Smooth muscle cell (in vitro differentiated cells): ENCODE results near the gene COL9A1. TPM values are rescaled to one million over a fixed set of nuclear protein-coding genes. Genes with fewer than 3 reads are reported as not detected.

ENCODE experiments used
- DNase-seq: peaks from one replicate; lab custom pipeline; 2025; ENCODE audit not compliant: unreplicated experiment; lab: John Stamatoyannopoulos, UW
- H2AFZ ChIP-seq: fragments of 200-600 bp; sonication (generic); 2 replicates; pipeline ENCODE4 v1.6.0; 2016; ENCODE audit warnings: antibody characterized with exemption, low read depth, mild to moderate bottlenecking
- H3F3A ChIP-seq: fragments of 200-600 bp; sonication (generic); 2 replicates; pipeline ENCODE4 v1.6.0; 2017; ENCODE audit warnings: antibody characterized with exemption, low read depth
- H3K27ac ChIP-seq: fragments of 200-600 bp; sonication (generic); 2 replicates; pipeline ENCODE4 v1.5.1; 2016; ENCODE audit warnings: low read depth, mild to moderate bottlenecking
- H3K27me3 ChIP-seq: fragments of 200-600 bp; sonication (generic); 2 replicates; pipeline ENCODE4 v1.6.1; 2016; ENCODE audit warnings: low read depth, mild to moderate bottlenecking
- H3K36me3 ChIP-seq: fragments of 200-600 bp; sonication (generic); 2 replicates; pipeline ENCODE4 v1.5.1; 2016; ENCODE audit warnings: low read depth
- H3K4me1 ChIP-seq: fragments of 200-600 bp; sonication (generic); 2 replicates; pipeline ENCODE4 v1.5.1; 2016; ENCODE audit warnings: low read depth
- H3K4me2 ChIP-seq: fragments of 200-600 bp; sonication (generic); 2 replicates; pipeline ENCODE4 v1.6.0; 2016; ENCODE audit warnings: mild to moderate bottlenecking
- H3K4me3 ChIP-seq: fragments of 200-600 bp; sonication (generic); 2 replicates; pipeline ENCODE4 v1.5.1; 2016; ENCODE audit warnings: mild to moderate bottlenecking
- H3K79me2 ChIP-seq: fragments of 200-600 bp; sonication (generic); 2 replicates; pipeline ENCODE4 v1.6.0; 2016; ENCODE audit warnings: low read depth, mild to moderate bottlenecking
- H3K9ac ChIP-seq: fragments of 200-600 bp; sonication (generic); 2 replicates; pipeline ENCODE4 v1.6.0; 2016; ENCODE audit warnings: low read depth
- H3K9me3 ChIP-seq: fragments of 200-600 bp; sonication (generic); replicated peaks from 2 replicates; pipeline ENCODE4 v1.5.1; 2016; ENCODE audit warnings: low read depth
- H4K20me1 ChIP-seq: fragments of 200-600 bp; sonication (generic); 2 replicates; pipeline ENCODE4 v1.6.0; 2016; ENCODE audit warnings: low read depth
- CTCF ChIP-seq: fragments of 200-600 bp; sonication (generic); IDR thresholded peaks from 2 replicates; pipeline ENCODE4 v1.5.1; 2017; ENCODE audit warnings: borderline replicate concordance, mild to moderate bottlenecking, antibody characterized with exemption; ENCODE audit not compliant: insufficient read depth, poor library complexity, severe bottlenecking
- WGBS: methylation state at CpG from one replicate; pipeline ENCODE4 v1.1.7; 2016; ENCODE audit warnings: low lambda C conversion rate; 5-methylcytosine and 5-hydroxymethylcytosine counted together
- polyA plus RNA-seq: library from polyadenylated mRNA; unstranded; fragments of >200 nt; fragmentation: Nextera tagmentation; extraction: Ambion mirVana; gene quantifications from 2 replicates; pipeline ENCODE4 v1.2.1, GENCODE V29; 2016
- total RNA-seq: library from RNA; depleted of rRNA; stranded (reverse); fragments of >200 nt; gene quantifications from 2 replicates; pipeline ENCODE4 v1.2.3, GENCODE V29; 2014

COL9A1 gene
- total and polyA plus RNA-seq, 2 experiments from 2014 or later = not detected

- Histone ChIP-seq H3K4me1 (no peaks in the 10 kb centered on the region), H3K79me2 (no peaks in the 10 kb centered on the region), H3F3A (no peaks in the 10 kb centered on the region), H3K9ac (no peak overlapping the region), H2AFZ (no peak overlapping the region), H3K27me3 (peaks cover 25% of the 10 kb centered on the region), H3K36me3 (no peaks in the 10 kb centered on the region), H3K9me3 (no peaks in the 10 kb centered on the region), H4K20me1 (no peaks in the 10 kb centered on the region), H3K4me2 (no peak overlapping the region), H3K4me3 (no peak overlapping the region), H3K27ac (no peak overlapping the region)
- 95% methylated on average over 1 of the region's 1 CpG for WGBS
- no peak for TF ChIP-seq CTCF
- no peak for DNase-seq
These were observed 82.8 kb downstream of the COL9A1 start for GRCh38 chr6:70219943-70220613.

GRCh38 chr6:70216767-70217166 lies 86.1 kb downstream of the COL9A1 start:
- Histone ChIP-seq H3K4me1 (no peaks in the 10 kb centered on the region), H3F3A (no peaks in the 10 kb centered on the region), H3K36me3 (no peaks in the 10 kb centered on the region), H3K9ac (no peak overlapping the region), H3K4me3 (no peak overlapping the region), H2AFZ (no peak overlapping the region), H3K27me3 (peaks cover 14% of the 10 kb centered on the region), H3K9me3 (no peaks in the 10 kb centered on the region), H3K79me2 (no peaks in the 10 kb centered on the region), H3K27ac (no peak overlapping the region), H4K20me1 (no peaks in the 10 kb centered on the region), H3K4me2 (no peak overlapping the region)
- no peak for DNase-seq
- WGBS = 62% methylated on average over 8 of the region's 8 CpGs
- TF ChIP-seq CTCF = no peak

- no peaks in the 10 kb centered on the region for H3F3A ChIP-seq
- H3K27me3 ChIP-seq = peaks cover 14% of the 10 kb centered on the region
- no peaks in the 10 kb centered on the region for H3K79me2 ChIP-seq
- H3K4me1 ChIP-seq = no peaks in the 10 kb centered on the region
- H3K4me2 ChIP-seq = no peak overlapping the region
- no peak overlapping the region for H3K27ac ChIP-seq
- DNase-seq = no peak
- no peaks in the 10 kb centered on the region for H3K36me3 ChIP-seq
- whole genome bisulfite sequencing = 88% methylated on average over 4 of the region's 4 CpGs
- H3K4me3 ChIP-seq = no peak overlapping the region
- H3K9ac ChIP-seq = no peak overlapping the region
- no peaks in the 10 kb centered on the region for H4K20me1 ChIP-seq
- TF ChIP-seq CTCF = no peak
- H2AFZ ChIP-seq = no peak overlapping the region
- H3K9me3 ChIP-seq = no peaks in the 10 kb centered on the region
These were observed 87.3 kb downstream of the COL9A1 start for GRCh38 chr6:70215460-70216108.

- no peaks in the 10 kb centered on the region for H3F3A ChIP-seq
- 59% methylated on average over 2 of the region's 2 CpGs for WGBS
- no peaks in the 10 kb centered on the region for H3K36me3 ChIP-seq
- no peaks in the 10 kb centered on the region for H3K79me2 ChIP-seq
- H3K27me3 ChIP-seq = no peaks in the 10 kb centered on the region
- DNase-seq = no peak
- TF ChIP-seq CTCF = peak; percentile 23
- H3K9ac ChIP-seq = no peak overlapping the region
- H2AFZ ChIP-seq = no peak overlapping the region
- no peaks in the 10 kb centered on the region for H4K20me1 ChIP-seq
- no peak overlapping the region for H3K4me2 ChIP-seq
- H3K4me3 ChIP-seq = no peak overlapping the region
- no peaks in the 10 kb centered on the region for H3K9me3 ChIP-seq
- no peak overlapping the region for H3K27ac ChIP-seq
- H3K4me1 ChIP-seq = no peaks in the 10 kb centered on the region
These were observed 92.4 kb downstream of the COL9A1 start for GRCh38 chr6:70210462-70210861.
